Naive thymus-derived CD4-positive, alpha-beta T cell (primary cell): Measurements from ENCODE around the gene EEIG2. TPM values are rescaled to one million over a fixed set of nuclear protein-coding genes. Genes with fewer than 3 reads are reported as not detected.

Source experiments
- ATAC-seq: fragments of 150-1000 bp; cut with Tn5 transposase; 2 replicates; pipeline ENCODE4 v1.10.0; 2021; ENCODE audit warnings: mild to moderate bottlenecking, moderate library complexity
- CTCF ChIA-PET: fragments of 350-600 bp; sonication (Branson Sonifier 250); formaldehyde crosslinking; loops from one replicate; lab custom pipeline; 2021; ENCODE audit warnings: antibody characterized with exemption; lab: Charles Lee
- POLR2A ChIA-PET: fragments of 350-600 bp; sonication (Branson Sonifier 250); formaldehyde crosslinking; loops from one replicate; lab custom pipeline; 2021; ENCODE audit warnings: antibody characterized with exemption, inconsistent platforms; lab: Charles Lee
- DNase-seq, 9 donors: peaks; one replicate each; pipeline versions ENCODE4 v3.0.0 to v3.0.0-alpha.2; 2020 to 2022; ENCODE audit warnings: mixed read lengths in 1 of 9
- H3K27ac ChIP-seq: one replicate; pipeline ENCODE4 v1.7.0; 2013; ENCODE audit warnings: mild to moderate bottlenecking, low read depth, low read length, moderate library complexity
- H3K27me3 ChIP-seq, 2 donors: one replicate each; pipeline ENCODE4 v1.7.0; 2013; ENCODE audit warnings: low read length in 2 of 2, mild to moderate bottlenecking in 2 of 2, moderate library complexity in 2 of 2; ENCODE audit not compliant: control insufficient read depth in 2 of 2, insufficient read depth in 2 of 2
- H3K36me3 ChIP-seq, 3 experiments: 1 replicate in 2 of 3; 2 replicates in 1 of 3; pipeline ENCODE4 v1.7.0; 2013; ENCODE audit warnings: low read length in 3 of 3, mild to moderate bottlenecking in 3 of 3, moderate library complexity in 1 of 3; ENCODE audit not compliant: insufficient read depth in 3 of 3, control insufficient read depth in 2 of 3
- H3K4me1 ChIP-seq, 2 donors: one replicate each; pipeline ENCODE4 v1.7.0; 2013; ENCODE audit warnings: low read length in 2 of 2, mild to moderate bottlenecking in 2 of 2, moderate library complexity in 1 of 2; ENCODE audit not compliant: control insufficient read depth in 2 of 2, insufficient read depth in 2 of 2
- H3K4me3 ChIP-seq: 2 replicates; pipeline ENCODE4 v1.7.0; 2013; ENCODE audit warnings: mild to moderate bottlenecking, low read length
- H3K9me3 ChIP-seq, 3 experiments: 1 replicate in 2 of 3; 2 replicates in 1 of 3; pipeline ENCODE4 v1.7.0; 2013; ENCODE audit warnings: low read length in 3 of 3; ENCODE audit not compliant: control insufficient read depth in 2 of 3
- H3K27ac Mint-ChIP-seq, 9 donors: one replicate each; pipeline ENCODE4 v1.8.0; 2020 to 2022; ENCODE audit warnings: mixed read lengths in 9 of 9, mild to moderate bottlenecking in 8 of 9, moderate library complexity in 5 of 9, inconsistent platforms in 2 of 9
- H3K27me3 Mint-ChIP-seq, 5 donors: one replicate each; pipeline ENCODE4 v1.8.0; 2021 to 2022; ENCODE audit warnings: mixed read lengths in 5 of 5, mild to moderate bottlenecking in 1 of 5
- H3K36me3 Mint-ChIP-seq, 5 donors: one replicate each; pipeline ENCODE4 v1.8.0; 2020 to 2022; ENCODE audit warnings: mixed read lengths in 5 of 5, mild to moderate bottlenecking in 3 of 5, inconsistent platforms in 1 of 5
- H3K4me1 Mint-ChIP-seq, 7 donors: one replicate each; pipeline ENCODE4 v1.8.0; 2020 to 2022; ENCODE audit warnings: mixed read lengths in 7 of 7, mild to moderate bottlenecking in 3 of 7, inconsistent platforms in 1 of 7
- H3K4me3 Mint-ChIP-seq, 10 donors: one replicate each; pipeline ENCODE4 v1.8.0; 2020 to 2022; ENCODE audit warnings: mild to moderate bottlenecking in 10 of 10, mixed read lengths in 10 of 10, moderate library complexity in 6 of 10, inconsistent platforms in 2 of 10
- H3K9me3 Mint-ChIP-seq, 11 donors: one replicate each; pipeline ENCODE4 v1.8.0; 2020 to 2022; ENCODE audit warnings: mixed read lengths in 11 of 11, mild to moderate bottlenecking in 4 of 11, inconsistent platforms in 1 of 11, moderate library complexity in 1 of 11
- intact Hi-C, 2 donors: fragments of 100-400 bp; cut with micrococcal nuclease; formaldehyde crosslinking; loops; one replicate each; pipeline ENCODE4 v1.15.1; 2023
- polyA plus RNA-seq, 2 donors: library from polyadenylated mRNA; unstranded; fragments of 300-500 nt; fragmentation: Illumina TruSeq; gene quantifications; one replicate each; pipeline ENCODE4 v1.2.3, GENCODE V29; 2021
- total RNA-seq, 6 experiments: library from RNA in 5 of 6; stranded (reverse) in 5 of 6; gene quantifications; 1 replicate in 5 of 6; 2 replicates in 1 of 6; pipeline ENCODE4 v1.2.3 and lab custom pipeline; 2021 to 2026

The EEIG2 gene
- total and polyA plus RNA-seq, 7 experiments from 2014 or later: 0.72 to 15.9 (median 8.6) TPM

DNA sequence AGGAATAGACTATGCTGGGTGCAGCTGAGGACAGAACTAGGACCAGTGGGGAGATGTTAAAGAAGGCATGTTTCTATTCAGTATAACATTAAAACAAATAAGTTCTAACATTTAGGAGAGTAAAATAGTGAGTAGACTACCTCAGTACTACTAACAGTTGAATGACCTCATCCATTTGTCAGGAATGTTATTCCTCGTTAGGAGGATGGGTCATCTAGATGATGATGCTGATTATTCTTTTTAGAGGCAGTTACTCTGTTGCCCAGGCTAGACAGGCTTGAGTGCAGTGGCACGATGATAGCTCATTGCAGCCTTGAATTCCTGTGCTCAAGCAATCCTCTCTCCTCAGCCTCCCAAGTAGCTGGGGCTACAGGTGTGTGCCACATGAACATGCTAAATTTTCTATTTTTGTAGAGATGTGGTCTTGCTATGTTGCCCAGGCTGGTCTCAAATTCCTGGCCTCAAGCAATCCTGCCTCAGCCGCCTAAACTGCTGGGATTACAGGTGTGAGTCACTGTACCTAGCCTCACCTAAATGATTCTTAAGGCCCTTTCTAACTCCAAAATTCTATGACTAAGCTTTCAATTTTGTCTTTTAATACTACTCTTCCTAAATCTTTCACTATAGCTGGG, 9.3 kb downstream of the EEIG2 start:
- Histone ChIP-seq H3K27ac (no peak overlapping the region), H3K4me3 (no peak overlapping the region), H3K4me1 (peaks cover 0 to 6% of the 10 kb centered on the region in 2 donors), H3K9me3 (no peaks in the 10 kb centered on the region), H3K27me3 (no peaks in the 10 kb centered on the region), H3K36me3 (no peaks in the 10 kb centered on the region)
- CTCF ChIA-PET: interaction anchor here (1.0 to 3.2 kb wide), 3 partner anchors 9 to 74 kb away, joined by 3 to 14 read pairs (median 5); partner anchors contain the start of gene EEIG2
- POLR2A ChIA-PET: interaction anchor here (0.9 to 1.2 kb wide), 3 partner anchors 8 to 124 kb away, joined by 3 to 4 read pairs (median 3); partner anchors contain the start of gene EEIG2
- Mint-ChIP-seq H3K27ac (no peak overlapping the region), H3K36me3 (peaks cover 0 to 3% (median 0%) of the 10 kb centered on the region in 5 donors), H3K4me1 (peaks cover 2 to 8% (median 7%) of the 10 kb centered on the region in 7 donors), H3K4me3 (no peak overlapping the region), H3K27me3 (no peaks in the 10 kb centered on the region), H3K9me3 (peaks cover 0 to 4% (median 0%) of the 10 kb centered on the region in 11 donors)
- intact Hi-C loops: no loop called here
- DNase-seq (no peak), ATAC-seq (no peak)

DNA sequence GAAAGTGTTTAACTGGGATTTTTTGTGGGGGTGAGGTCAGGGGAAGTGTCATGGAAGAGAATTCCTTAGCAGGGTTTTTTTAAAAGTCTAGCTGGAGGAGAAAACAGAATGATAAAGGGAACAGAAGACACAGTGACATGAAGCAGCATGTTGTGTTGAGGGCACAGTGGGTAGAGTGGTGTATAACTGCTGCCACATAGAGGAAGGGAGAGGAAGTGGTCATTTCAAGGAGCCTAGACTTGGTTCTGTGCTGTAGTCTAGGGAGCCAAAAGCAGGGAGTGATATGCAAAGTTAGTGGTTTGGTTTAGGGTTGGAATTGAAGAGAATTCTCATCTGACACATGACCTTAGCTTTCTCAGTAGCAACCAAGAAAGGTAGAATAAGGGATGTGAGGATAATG, 10.2 kb downstream of the EEIG2 start:
- no peaks in the 10 kb centered on the region for H3K27me3 ChIP-seq
- peak in 4 of 9 donors; percentile 13 to 37 (median 20) for DNase-seq
- CTCF ChIA-PET: interaction anchor here (1.0 to 3.2 kb wide), 4 partner anchors 10 to 73 kb away, joined by 3 to 14 read pairs (median 4); partner anchors contain the start of gene EEIG2
- peaks cover 0 to 6% of the 10 kb centered on the region in 2 donors for H3K4me1 ChIP-seq
- peak; percentile 96 for ATAC-seq
- intact Hi-C loops: loop anchor here in 1 of 2 donors (2.0 to 5.0 kb wide), 2 partner anchors 37 to 57 kb away; no protein-coding TSS in a partner anchor
- Mint-ChIP-seq H3K36me3 (peaks cover 0 to 5% (median under 1%) of the 10 kb centered on the region in 5 donors), H3K4me3 (no peak overlapping the region), H3K9me3 (peaks cover 0 to 4% (median 0%) of the 10 kb centered on the region in 11 donors), H3K27me3 (no peaks in the 10 kb centered on the region), H3K4me1 (peaks cover 0 to 6% (median 4%) of the 10 kb centered on the region in 7 donors), H3K27ac (no peak overlapping the region)
- no peak overlapping the region for H3K27ac ChIP-seq
- H3K9me3 ChIP-seq: no peaks in the 10 kb centered on the region
- POLR2A ChIA-PET: interaction anchor here (1.0 to 1.2 kb wide), 2 partner anchors 10 to 123 kb away, joined by 3 read pairs; partner anchors contain the start of gene EEIG2
- no peaks in the 10 kb centered on the region for H3K36me3 ChIP-seq
- no peak overlapping the region for H3K4me3 ChIP-seq

DNA sequence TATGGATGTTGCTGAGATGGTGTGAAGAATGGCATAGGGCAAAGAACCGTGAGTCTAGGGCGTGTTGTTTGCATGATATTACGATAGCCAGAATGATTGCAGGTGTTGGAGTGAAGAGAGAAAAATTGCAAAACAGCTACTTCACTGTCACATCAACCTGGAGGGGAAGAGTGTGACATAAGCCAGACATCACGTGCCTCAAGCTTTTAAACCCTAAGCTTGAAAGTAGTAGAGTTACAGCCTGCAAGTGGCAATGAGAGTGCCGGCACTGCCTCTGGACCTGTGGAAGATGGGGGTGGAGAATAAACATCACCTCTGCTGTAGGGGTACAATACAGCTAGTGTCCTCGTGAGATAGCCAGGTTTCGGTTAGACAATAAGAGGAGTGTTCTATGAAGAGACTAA, 11.1 kb downstream of the EEIG2 start:
- no peak for DNase-seq
- no peak overlapping the region for H3K4me3 ChIP-seq
- Mint-ChIP-seq H3K9me3 (peaks cover 0 to 9% (median 3%) of the 10 kb centered on the region in 11 donors), H3K27me3 (no peaks in the 10 kb centered on the region), H3K4me3 (no peak overlapping the region), H3K36me3 (peaks cover 0 to 11% (median 7%) of the 10 kb centered on the region in 5 donors), H3K4me1 (peaks cover 0 to 6% (median 2%) of the 10 kb centered on the region in 7 donors), H3K27ac (no peak overlapping the region)
- H3K36me3 ChIP-seq: no peaks in the 10 kb centered on the region
- ChIA-PET POLR2A (no interaction called here), CTCF (interaction anchor here (1.0 to 3.2 kb wide), 2 partner anchors 10 to 22 kb away, joined by 3 to 14 read pairs; partner anchors contain the start of gene EEIG2)
- no peak overlapping the region for H3K27ac ChIP-seq
- intact Hi-C loops: loop anchor here in 1 of 2 donors (2.0 to 5.0 kb wide), 2 partner anchors 36 to 58 kb away; no protein-coding TSS in a partner anchor
- no peaks in the 10 kb centered on the region for H3K27me3 ChIP-seq
- H3K4me1 ChIP-seq: peaks cover 0 to 6% of the 10 kb centered on the region in 2 donors
- no peaks in the 10 kb centered on the region for H3K9me3 ChIP-seq
- no peak for ATAC-seq

DNA sequence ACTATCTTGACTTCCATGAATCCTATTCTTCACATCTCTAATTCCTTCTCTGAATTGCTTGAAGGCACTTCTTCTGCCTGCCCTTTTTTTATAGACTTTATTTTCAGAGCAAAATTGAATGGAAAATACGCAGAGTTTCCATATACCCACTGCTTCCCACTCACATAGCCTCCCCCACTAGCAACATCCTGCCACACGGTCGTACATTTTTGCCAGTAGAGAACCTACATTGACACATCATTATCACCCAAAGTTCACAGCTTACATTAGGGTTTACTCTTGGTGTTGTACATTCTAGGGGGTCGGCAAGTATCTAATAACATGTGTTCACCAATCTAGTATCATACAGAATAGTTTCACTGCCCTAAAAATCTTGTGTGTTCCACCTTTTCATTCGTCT, 12.3 kb downstream of the EEIG2 start:
- DNase-seq: no peak
- Mint-ChIP-seq H3K36me3 (peaks cover 0 to 11% (median 7%) of the 10 kb centered on the region in 5 donors), H3K4me1 (peaks cover 0 to 6% (median 0%) of the 10 kb centered on the region in 7 donors), H3K27ac (no peak overlapping the region), H3K4me3 (no peak overlapping the region), H3K9me3 (peaks cover 0 to 9% (median 3%) of the 10 kb centered on the region in 11 donors), H3K27me3 (no peaks in the 10 kb centered on the region)
- Histone ChIP-seq H3K27me3 (no peaks in the 10 kb centered on the region), H3K4me1 (peaks cover 0 to 6% of the 10 kb centered on the region in 2 donors), H3K9me3 (no peaks in the 10 kb centered on the region), H3K4me3 (no peak overlapping the region), H3K36me3 (no peaks in the 10 kb centered on the region), H3K27ac (no peak overlapping the region)
- intact Hi-C loops: loop anchor here (2.0 to 5.0 kb wide), 2 partner anchors 19 to 35 kb away; no protein-coding TSS in a partner anchor
- ATAC-seq: no peak
- ChIA-PET POLR2A (no interaction called here), CTCF (no interaction called here)

DNA sequence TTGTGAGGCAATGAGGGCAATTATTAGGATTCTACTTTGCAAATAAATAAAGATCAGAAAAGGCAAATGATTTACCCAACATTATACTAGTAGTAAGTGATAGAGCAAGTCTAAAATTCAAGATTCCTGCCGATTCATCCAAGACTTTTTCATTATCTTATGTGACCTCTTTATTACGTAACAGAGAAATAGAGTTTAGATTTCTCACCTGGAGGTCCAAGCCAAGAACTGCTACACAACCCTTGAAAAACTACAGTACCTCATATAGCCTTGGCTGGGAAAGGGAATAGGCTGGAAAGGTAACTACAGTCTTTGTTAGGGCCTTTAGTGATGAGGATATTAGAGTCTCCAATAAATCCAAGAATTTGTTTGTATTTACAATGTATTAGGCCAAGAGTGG, 13.3 kb downstream of the EEIG2 start:
- Mint-ChIP-seq H3K27me3 (no peaks in the 10 kb centered on the region), H3K9me3 (peaks cover 0 to 9% (median 3%) of the 10 kb centered on the region in 11 donors), H3K4me1 (peaks cover 0 to 6% (median 0%) of the 10 kb centered on the region in 7 donors), H3K27ac (no peak overlapping the region), H3K4me3 (no peak overlapping the region), H3K36me3 (peaks cover 0 to 11% (median 7%) of the 10 kb centered on the region in 5 donors)
- ATAC-seq (no peak), DNase-seq (no peak)
- intact Hi-C loops: loop anchor here (2.0 to 5.0 kb wide), 2 partner anchors 18 to 34 kb away; no protein-coding TSS in a partner anchor
- CTCF ChIA-PET: no interaction called here
- no peaks in the 10 kb centered on the region for H3K9me3 ChIP-seq
- POLR2A ChIA-PET: no interaction called here
- H3K27me3 ChIP-seq: no peaks in the 10 kb centered on the region
- H3K4me1 ChIP-seq: peaks cover 0 to 6% of the 10 kb centered on the region in 2 donors
- no peaks in the 10 kb centered on the region for H3K36me3 ChIP-seq
- no peak overlapping the region for H3K27ac ChIP-seq
- no peak overlapping the region for H3K4me3 ChIP-seq

DNA sequence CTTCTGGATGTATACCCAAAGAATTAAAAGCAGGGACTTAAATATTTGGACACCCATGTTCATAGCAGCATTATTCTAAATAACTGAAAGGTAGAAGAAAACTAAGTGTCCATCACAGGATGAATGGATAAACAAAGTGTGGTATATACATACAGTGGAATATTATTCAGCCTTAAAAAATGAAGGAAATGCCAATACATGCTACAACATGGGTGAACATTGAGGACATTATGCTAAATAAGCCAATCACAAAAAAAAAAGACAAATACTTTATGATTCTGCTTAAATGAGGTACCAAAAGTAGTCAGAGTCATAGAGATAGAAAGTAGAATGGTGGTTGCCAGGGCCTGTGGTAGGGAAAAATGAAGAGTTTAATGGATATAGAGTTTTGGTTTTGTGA, 14.1 kb downstream of the EEIG2 start:
- Histone ChIP-seq H3K9me3 (no peaks in the 10 kb centered on the region), H3K36me3 (no peaks in the 10 kb centered on the region), H3K27me3 (no peaks in the 10 kb centered on the region), H3K4me1 (peaks cover 0 to 6% of the 10 kb centered on the region in 2 donors), H3K27ac (no peak overlapping the region), H3K4me3 (no peak overlapping the region)
- H3K36me3 Mint-ChIP-seq: peaks cover 0 to 15% (median 7%) of the 10 kb centered on the region in 5 donors
- DNase-seq: no peak
- ATAC-seq: no peak
- peaks cover 0 to 1% (median 0%) of the 10 kb centered on the region in 7 donors for H3K4me1 Mint-ChIP-seq
- POLR2A ChIA-PET: no interaction called here
- H3K27ac Mint-ChIP-seq: no peak overlapping the region
- peaks cover 0 to 13% (median 5%) of the 10 kb centered on the region in 11 donors for H3K9me3 Mint-ChIP-seq
- no peak overlapping the region for H3K4me3 Mint-ChIP-seq
- no peaks in the 10 kb centered on the region for H3K27me3 Mint-ChIP-seq
- intact Hi-C loops: loop anchor here in 1 of 2 donors (5.0 kb wide), 1 partner anchor 33 kb away; no protein-coding TSS in a partner anchor
- CTCF ChIA-PET: no interaction called here
